ENCODE data around the gene ZBTB47. TPM values are rescaled to one million over a fixed set of nuclear protein-coding genes. Genes with fewer than 3 reads are reported as not detected.

Gene ZBTB47
- total RNA-seq, 5 donors from 2014 or later (not counting 1 experiment from before 2014, with no cell fraction given): 0.53 to 1.2 (median 0.98) TPM

DNA sequence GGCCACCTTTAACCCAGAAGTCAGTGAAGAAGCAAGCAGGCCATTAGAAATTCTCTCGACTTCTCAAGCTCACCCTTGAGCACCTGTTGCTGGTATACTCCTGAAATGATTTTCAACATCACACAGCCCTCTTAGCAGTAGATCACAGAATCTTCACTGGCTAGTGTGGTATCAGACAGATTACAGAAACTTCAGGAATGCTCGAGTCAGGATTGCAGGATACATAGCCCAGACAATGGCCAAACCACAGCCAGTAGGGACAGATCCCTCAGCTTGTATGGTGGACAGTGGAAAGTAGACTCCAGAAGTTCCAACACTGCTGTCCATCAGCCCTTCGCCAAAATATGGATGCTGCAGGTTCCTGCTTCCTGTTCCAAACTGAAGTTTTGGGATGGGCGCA, 27.3 kb downstream of the ZBTB47 start:
- Histone ChIP-seq H3K4me1 (ENCODE audit: control insufficient read depth in 1 of 2, extremely low read depth in 1 of 2, insufficient read depth in 2 of 2, low read length in 2 of 2) (peaks cover 0 to 2% of the 10 kb centered on the region in 2 experiments), H3K9me3 (no peaks in the 10 kb centered on the region), H3K4me3 (ENCODE audit: control insufficient read depth in 1 of 2, extremely low read depth in 1 of 2, low read length in 1 of 2) (no peak overlapping the region), H3K27ac (ENCODE audit: low read length) (no peak overlapping the region), H3K36me3 (ENCODE audit: control insufficient read depth in 2 of 2, extremely low read depth in 1 of 2, insufficient read depth in 1 of 2, low read length in 1 of 2) (no peaks in the 10 kb centered on the region), H3K27me3 (replicated peaks in 1 of 2; ENCODE audit: control insufficient read depth in 2 of 2, extremely low read depth in 1 of 2, insufficient read depth in 2 of 2, low read length in 1 of 2) (peaks cover 0 to 18% of the 10 kb centered on the region in 2 experiments)
- Mint-ChIP-seq H3K36me3 (peaks cover 5% of the 10 kb centered on the region), H3K27me3 (peaks cover 9 to 13% of the 10 kb centered on the region in 2 donors), H3K27ac (no peak overlapping the region), H3K4me3 (no peak overlapping the region), H3K4me1 (peaks cover 0 to under 1% (median under 1%) of the 10 kb centered on the region in 3 donors), H3K9me3 (peaks cover 7 to 27% (median 21%) of the 10 kb centered on the region in 3 donors)
- 81% methylated on average over 2 of the region's 4 CpGs for WGBS (ENCODE audit: insufficient coverage)
- no peak for DNase-seq
- ATAC-seq (replicated peaks in 1 of 4): no peak
- ChIA-PET POLR2A (no interaction called here), CTCF (no interaction called here)

DNA sequence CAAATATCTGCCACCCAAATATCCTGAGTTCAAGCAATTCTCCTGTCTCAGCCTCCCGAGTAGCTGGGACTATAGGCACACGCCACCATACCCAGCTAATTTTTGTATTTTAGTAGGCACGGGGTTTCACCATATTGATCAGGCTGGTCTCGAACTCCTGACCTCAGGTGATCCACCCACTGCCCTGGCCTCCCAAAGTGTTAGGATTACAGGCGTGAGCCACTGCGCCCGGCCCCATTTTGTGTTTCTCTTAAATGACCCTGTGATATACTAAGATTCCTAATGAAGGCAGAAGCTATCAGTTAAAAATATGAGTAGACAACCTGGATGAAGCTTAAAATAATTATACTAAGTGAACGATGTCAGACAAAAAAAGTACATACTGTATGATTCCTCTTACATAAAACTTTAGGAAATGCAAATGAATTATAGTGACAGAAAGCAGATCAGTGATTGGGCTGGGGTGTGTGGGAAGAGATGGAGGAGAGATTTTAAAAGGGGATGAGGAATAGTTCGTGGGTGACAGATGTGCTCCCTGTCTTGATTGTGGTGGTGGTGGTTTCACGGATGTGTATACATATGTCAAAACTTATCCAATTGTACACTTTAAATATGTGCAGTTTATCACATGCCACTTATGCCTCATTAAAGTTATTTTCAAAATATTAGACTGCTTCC, 28.0 kb downstream of the ZBTB47 start:
- H3K4me3 ChIP-seq (ENCODE audit: control insufficient read depth in 1 of 2, extremely low read depth in 1 of 2, low read length in 1 of 2): no peak overlapping the region
- Mint-ChIP-seq H3K4me3 (no peak overlapping the region), H3K36me3 (peaks cover 5% of the 10 kb centered on the region), H3K27me3 (peaks cover 14 to 16% of the 10 kb centered on the region in 2 donors), H3K4me1 (peaks cover 0 to 2% (median 2%) of the 10 kb centered on the region in 3 donors), H3K9me3 (peaks cover 7 to 20% (median 14%) of the 10 kb centered on the region in 3 donors), H3K27ac (no peak overlapping the region)
- peaks cover 0 to 4% of the 10 kb centered on the region in 2 experiments for H3K4me1 ChIP-seq (ENCODE audit: control insufficient read depth in 1 of 2, extremely low read depth in 1 of 2, insufficient read depth in 2 of 2, low read length in 2 of 2)
- ChIA-PET POLR2A (no interaction called here), CTCF (no interaction called here)
- H3K27ac ChIP-seq (ENCODE audit: low read length): no peak overlapping the region
- peaks cover 0 to 24% of the 10 kb centered on the region in 2 experiments for H3K27me3 ChIP-seq (replicated peaks in 1 of 2; ENCODE audit: control insufficient read depth in 2 of 2, extremely low read depth in 1 of 2, insufficient read depth in 2 of 2, low read length in 1 of 2)
- H3K9me3 ChIP-seq: no peaks in the 10 kb centered on the region
- H3K36me3 ChIP-seq (ENCODE audit: control insufficient read depth in 2 of 2, extremely low read depth in 1 of 2, insufficient read depth in 1 of 2, low read length in 1 of 2): no peaks in the 10 kb centered on the region
- ATAC-seq (replicated peaks in 1 of 4) (no peak), DNase-seq (no peak)
- 87% methylated on average over 4 of the region's 10 CpGs for WGBS (ENCODE audit: insufficient coverage)

- no peak overlapping the region for H3K4me3 Mint-ChIP-seq
- peaks cover 0 to 2% (median 2%) of the 10 kb centered on the region in 3 donors for H3K4me1 Mint-ChIP-seq
- H3K9me3 Mint-ChIP-seq: peaks cover 7 to 12% (median 11%) of the 10 kb centered on the region in 3 donors
- WGBS (ENCODE audit: insufficient coverage): 77% methylated on average over 10 of the region's 12 CpGs
- CTCF ChIA-PET: no interaction called here
- peaks cover 0 to 4% of the 10 kb centered on the region in 2 experiments for H3K4me1 ChIP-seq (ENCODE audit: control insufficient read depth in 1 of 2, extremely low read depth in 1 of 2, insufficient read depth in 2 of 2, low read length in 2 of 2)
- no peaks in the 10 kb centered on the region for H3K9me3 ChIP-seq
- H3K36me3 ChIP-seq (ENCODE audit: control insufficient read depth in 2 of 2, extremely low read depth in 1 of 2, insufficient read depth in 1 of 2, low read length in 1 of 2): no peaks in the 10 kb centered on the region
- H3K27ac ChIP-seq (ENCODE audit: low read length): no peak overlapping the region
- no peak overlapping the region for H3K27ac Mint-ChIP-seq
- H3K27me3 ChIP-seq (replicated peaks in 1 of 2; ENCODE audit: control insufficient read depth in 2 of 2, extremely low read depth in 1 of 2, insufficient read depth in 2 of 2, low read length in 1 of 2): peaks cover 0 to 32% of the 10 kb centered on the region in 2 experiments
- peaks cover 22% of the 10 kb centered on the region in 2 donors for H3K27me3 Mint-ChIP-seq
- POLR2A ChIA-PET: no interaction called here
- H3K36me3 Mint-ChIP-seq: peaks cover 5% of the 10 kb centered on the region
- no peak for DNase-seq
- no peak for ATAC-seq (replicated peaks in 1 of 4)
- H3K4me3 ChIP-seq (ENCODE audit: control insufficient read depth in 1 of 2, extremely low read depth in 1 of 2, low read length in 1 of 2): no peak overlapping the region
These were observed 29.0 kb downstream of the ZBTB47 start for GRCh38 chr3:42682301-42683070.

DNA sequence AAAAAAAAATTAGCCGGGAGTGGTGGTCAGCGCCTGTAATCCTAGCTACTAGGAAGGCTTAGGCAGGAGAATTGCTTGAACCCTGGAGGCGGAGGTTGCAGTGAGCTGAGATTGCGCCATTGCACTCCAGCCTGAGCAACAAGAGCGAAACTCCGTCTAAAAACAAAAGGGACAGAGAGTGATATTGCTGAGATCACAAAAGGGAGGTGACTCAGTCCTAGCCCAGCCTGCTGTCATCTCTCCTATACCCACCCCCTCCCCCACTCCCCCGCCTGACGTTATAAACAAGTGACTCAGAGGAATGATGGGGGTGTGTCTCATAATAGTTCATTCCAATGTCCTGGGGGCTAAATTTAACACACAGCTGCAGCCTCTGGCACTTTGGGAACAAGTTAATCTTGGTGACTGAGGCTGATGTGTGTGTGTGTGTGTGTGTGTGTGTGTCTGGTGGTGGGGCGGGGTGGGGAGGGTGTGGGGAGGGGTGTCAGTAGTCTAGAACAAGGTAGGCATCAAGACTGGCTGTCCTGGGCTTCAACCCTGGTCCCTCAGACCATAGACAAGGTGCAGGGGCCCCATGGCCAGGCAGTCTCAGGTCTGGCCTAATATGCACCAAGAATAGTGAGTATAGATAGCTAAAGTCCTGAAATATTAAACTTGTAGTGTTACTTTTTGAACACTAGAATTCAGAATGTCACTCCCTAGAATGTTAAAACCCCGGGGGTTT, 30.5 kb downstream of the ZBTB47 start:
- Histone ChIP-seq H3K4me3 (ENCODE audit: control insufficient read depth in 1 of 2, extremely low read depth in 1 of 2, low read length in 1 of 2) (no peak overlapping the region), H3K36me3 (ENCODE audit: control insufficient read depth in 2 of 2, extremely low read depth in 1 of 2, insufficient read depth in 1 of 2, low read length in 1 of 2) (no peaks in the 10 kb centered on the region), H3K27me3 (replicated peaks in 1 of 2; ENCODE audit: control insufficient read depth in 2 of 2, extremely low read depth in 1 of 2, insufficient read depth in 2 of 2, low read length in 1 of 2) (peaks cover 0 to 39% of the 10 kb centered on the region in 2 experiments), H3K27ac (ENCODE audit: low read length) (no peak overlapping the region), H3K4me1 (ENCODE audit: control insufficient read depth in 1 of 2, extremely low read depth in 1 of 2, insufficient read depth in 2 of 2, low read length in 2 of 2) (peaks cover 0 to 4% of the 10 kb centered on the region in 2 experiments), H3K9me3 (no peaks in the 10 kb centered on the region)
- ATAC-seq (replicated peaks in 1 of 4): peak in 1 of 4 experiments; percentile 56
- 79% methylated on average over 2 of the region's 10 CpGs for WGBS (ENCODE audit: insufficient coverage)
- H3K9me3 Mint-ChIP-seq: no peaks in the 10 kb centered on the region
- H3K4me3 Mint-ChIP-seq: no peak overlapping the region
- no peaks in the 10 kb centered on the region for H3K36me3 Mint-ChIP-seq
- DNase-seq: no peak
- peaks cover 0 to 2% (median 2%) of the 10 kb centered on the region in 3 donors for H3K4me1 Mint-ChIP-seq
- H3K27me3 Mint-ChIP-seq: peaks cover 22 to 23% of the 10 kb centered on the region in 2 donors
- H3K27ac Mint-ChIP-seq: no peak overlapping the region
- ChIA-PET POLR2A (no interaction called here), CTCF (no interaction called here)

DNA sequence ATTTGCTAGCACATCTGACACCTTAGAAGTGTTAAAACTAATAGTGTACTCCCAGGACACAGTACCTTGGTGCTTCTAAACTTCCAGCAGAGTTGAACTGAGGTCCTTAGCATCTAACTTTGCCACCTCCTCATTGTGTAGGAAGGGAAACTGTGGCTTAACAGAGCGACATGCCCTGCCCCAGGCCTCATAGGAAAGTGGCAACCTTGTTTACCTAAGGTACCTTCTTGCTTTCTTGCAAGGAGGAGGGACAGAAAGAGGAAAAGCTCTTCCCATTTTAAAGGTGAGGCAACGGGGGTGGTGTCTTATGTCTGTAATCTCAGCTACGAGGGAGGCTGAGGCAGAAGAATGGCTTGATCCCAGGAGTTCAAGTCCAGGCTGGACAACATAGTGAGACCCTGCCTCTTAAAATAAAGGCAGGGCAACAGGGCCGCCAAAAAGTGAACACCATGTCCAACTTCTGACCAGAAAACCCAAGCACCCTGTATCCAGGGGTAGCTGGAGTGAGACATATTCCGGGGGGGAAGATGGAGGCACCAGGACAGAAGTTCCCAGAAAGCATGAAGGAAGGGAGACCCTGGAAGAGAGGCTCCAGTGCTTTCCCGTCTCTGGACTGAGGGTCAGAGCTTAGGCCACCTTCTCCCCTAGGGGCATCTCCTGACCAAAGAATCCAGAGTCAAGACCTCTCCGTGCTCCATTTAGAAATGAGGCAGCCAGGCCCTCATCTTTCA, 31.3 kb downstream of the ZBTB47 start:
- H3K9me3 ChIP-seq: no peaks in the 10 kb centered on the region
- no peaks in the 10 kb centered on the region for H3K36me3 ChIP-seq (ENCODE audit: control insufficient read depth in 2 of 2, extremely low read depth in 1 of 2, insufficient read depth in 1 of 2, low read length in 1 of 2)
- H3K27ac ChIP-seq (ENCODE audit: low read length): no peak overlapping the region
- Mint-ChIP-seq H3K4me3 (no peak overlapping the region), H3K27me3 (peaks cover 22 to 29% of the 10 kb centered on the region in 2 donors), H3K9me3 (no peaks in the 10 kb centered on the region), H3K4me1 (peaks cover 0 to 2% (median 2%) of the 10 kb centered on the region in 3 donors), H3K36me3 (no peaks in the 10 kb centered on the region), H3K27ac (no peak overlapping the region)
- peaks cover 0 to 41% of the 10 kb centered on the region in 2 experiments for H3K27me3 ChIP-seq (replicated peaks in 1 of 2; ENCODE audit: control insufficient read depth in 2 of 2, extremely low read depth in 1 of 2, insufficient read depth in 2 of 2, low read length in 1 of 2)
- peaks cover 0 to 4% of the 10 kb centered on the region in 2 experiments for H3K4me1 ChIP-seq (ENCODE audit: control insufficient read depth in 1 of 2, extremely low read depth in 1 of 2, insufficient read depth in 2 of 2, low read length in 2 of 2)
- WGBS (ENCODE audit: insufficient coverage): 89% methylated on average over 2 of the region's 7 CpGs
- H3K4me3 ChIP-seq (ENCODE audit: control insufficient read depth in 1 of 2, extremely low read depth in 1 of 2, low read length in 1 of 2): no peak overlapping the region
- ChIA-PET POLR2A (no interaction called here), CTCF (no interaction called here)
- no peak for ATAC-seq (replicated peaks in 1 of 4)
- DNase-seq: no peak

All from T-cell (primary cell).